ENCODE results near the gene IQSEC1. TPM values are rescaled to one million over a fixed set of nuclear protein-coding genes. Genes with fewer than 3 reads are reported as not detected.

IQSEC1 gene
- total RNA-seq, 1 donor from 2014 or later = 29.5 TPM

DNA sequence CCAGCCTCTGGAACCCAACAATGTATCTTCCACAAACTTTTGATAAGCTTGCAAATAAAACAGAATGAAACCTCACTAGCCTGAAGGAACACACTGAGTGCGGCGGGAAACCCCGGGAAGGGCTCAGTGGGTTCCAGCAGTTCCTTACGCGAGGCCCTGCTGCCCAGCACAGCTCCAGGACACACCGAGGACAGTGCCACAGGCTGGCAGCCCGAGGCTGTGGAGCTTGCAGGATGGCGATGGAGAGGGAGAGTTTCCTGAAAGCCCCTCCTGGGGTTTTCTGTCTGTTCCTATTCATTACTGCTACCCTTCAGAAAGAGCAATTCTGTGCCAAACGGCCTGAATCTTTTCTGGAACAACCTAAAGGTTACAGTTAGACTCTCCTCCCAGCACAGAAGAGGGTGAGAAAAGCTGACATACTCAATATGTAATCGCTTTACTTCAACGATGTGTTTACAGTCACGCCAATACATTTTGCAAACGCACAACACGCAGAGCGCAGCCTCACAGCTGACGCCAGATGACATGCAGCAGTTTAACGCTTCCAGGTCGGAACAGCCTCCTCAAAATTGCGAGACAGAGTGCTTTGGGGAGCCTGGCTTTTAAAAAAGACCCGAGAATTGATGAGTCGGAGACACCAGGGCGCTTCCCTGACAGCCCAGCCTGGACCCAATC, 174.8 kb downstream of the IQSEC1 start:
- H3K4me3 Mint-ChIP-seq (ENCODE audit: unreplicated experiment) = no peak overlapping the region
- no peaks in the 10 kb centered on the region for H3K9me3 ChIP-seq (ENCODE audit: insufficient read depth, low read depth, low read length)
- no peaks in the 10 kb centered on the region for H4K20me1 ChIP-seq (ENCODE audit: insufficient read depth, low read length)
- H3K4me3 ChIP-seq (ENCODE audit: insufficient read depth, low read depth, low read length) = no peak overlapping the region
- no peaks in the 10 kb centered on the region for H3K79me2 ChIP-seq (ENCODE audit: insufficient read depth, low read length)
- FAIRE-seq (no peak), DNase-seq (ENCODE audit: low read depth) (no peak)
- H3K36me3 ChIP-seq (ENCODE audit: insufficient read depth, low read length) = peaks cover 6% of the 10 kb centered on the region
- H3K27me3 Mint-ChIP-seq (ENCODE audit: low read depth, unreplicated experiment) = no peaks in the 10 kb centered on the region
- H3K36me3 Mint-ChIP-seq (ENCODE audit: low read depth, unreplicated experiment) = peaks cover 13% of the 10 kb centered on the region
- no peak overlapping the region for H3K9ac ChIP-seq (ENCODE audit: low read length)
- no peak overlapping the region for H3K27ac Mint-ChIP-seq (ENCODE audit: unreplicated experiment)
- no peaks in the 10 kb centered on the region for H3K9me3 Mint-ChIP-seq (ENCODE audit: unreplicated experiment)
- no peak for TF ChIP-seq EZH2 (IDR thresholded peaks at IDR 0.05; ENCODE audit: insufficient read depth, low read length)
- TF ChIP-seq, protein P1, sequence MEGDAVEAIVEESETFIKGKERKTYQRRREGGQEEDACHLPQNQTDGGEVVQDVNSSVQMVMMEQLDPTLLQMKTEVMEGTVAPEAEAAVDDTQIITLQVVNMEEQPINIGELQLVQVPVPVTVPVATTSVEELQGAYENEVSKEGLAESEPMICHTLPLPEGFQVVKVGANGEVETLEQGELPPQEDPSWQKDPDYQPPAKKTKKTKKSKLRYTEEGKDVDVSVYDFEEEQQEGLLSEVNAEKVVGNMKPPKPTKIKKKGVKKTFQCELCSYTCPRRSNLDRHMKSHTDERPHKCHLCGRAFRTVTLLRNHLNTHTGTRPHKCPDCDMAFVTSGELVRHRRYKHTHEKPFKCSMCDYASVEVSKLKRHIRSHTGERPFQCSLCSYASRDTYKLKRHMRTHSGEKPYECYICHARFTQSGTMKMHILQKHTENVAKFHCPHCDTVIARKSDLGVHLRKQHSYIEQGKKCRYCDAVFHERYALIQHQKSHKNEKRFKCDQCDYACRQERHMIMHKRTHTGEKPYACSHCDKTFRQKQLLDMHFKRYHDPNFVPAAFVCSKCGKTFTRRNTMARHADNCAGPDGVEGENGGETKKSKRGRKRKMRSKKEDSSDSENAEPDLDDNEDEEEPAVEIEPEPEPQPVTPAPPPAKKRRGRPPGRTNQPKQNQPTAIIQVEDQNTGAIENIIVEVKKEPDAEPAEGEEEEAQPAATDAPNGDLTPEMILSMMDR (IDR thresholded peaks at IDR 0.05; ENCODE audit: insufficient read depth, low read depth, low read length) = no peak
- H3K27ac ChIP-seq (ENCODE audit: low read depth, low read length) = no peak overlapping the region
- no peak overlapping the region for H2AFZ ChIP-seq (ENCODE audit: low read depth, low read length)
- peaks cover 11% of the 10 kb centered on the region for H3K4me1 Mint-ChIP-seq (ENCODE audit: low read depth, unreplicated experiment)
- no peaks in the 10 kb centered on the region for H3K4me1 ChIP-seq (ENCODE audit: insufficient read depth, low read length)
- no peak overlapping the region for H3K4me2 ChIP-seq (ENCODE audit: low read length)
- H3K27me3 ChIP-seq (ENCODE audit: insufficient read depth, low read length) = no peaks in the 10 kb centered on the region

DNA sequence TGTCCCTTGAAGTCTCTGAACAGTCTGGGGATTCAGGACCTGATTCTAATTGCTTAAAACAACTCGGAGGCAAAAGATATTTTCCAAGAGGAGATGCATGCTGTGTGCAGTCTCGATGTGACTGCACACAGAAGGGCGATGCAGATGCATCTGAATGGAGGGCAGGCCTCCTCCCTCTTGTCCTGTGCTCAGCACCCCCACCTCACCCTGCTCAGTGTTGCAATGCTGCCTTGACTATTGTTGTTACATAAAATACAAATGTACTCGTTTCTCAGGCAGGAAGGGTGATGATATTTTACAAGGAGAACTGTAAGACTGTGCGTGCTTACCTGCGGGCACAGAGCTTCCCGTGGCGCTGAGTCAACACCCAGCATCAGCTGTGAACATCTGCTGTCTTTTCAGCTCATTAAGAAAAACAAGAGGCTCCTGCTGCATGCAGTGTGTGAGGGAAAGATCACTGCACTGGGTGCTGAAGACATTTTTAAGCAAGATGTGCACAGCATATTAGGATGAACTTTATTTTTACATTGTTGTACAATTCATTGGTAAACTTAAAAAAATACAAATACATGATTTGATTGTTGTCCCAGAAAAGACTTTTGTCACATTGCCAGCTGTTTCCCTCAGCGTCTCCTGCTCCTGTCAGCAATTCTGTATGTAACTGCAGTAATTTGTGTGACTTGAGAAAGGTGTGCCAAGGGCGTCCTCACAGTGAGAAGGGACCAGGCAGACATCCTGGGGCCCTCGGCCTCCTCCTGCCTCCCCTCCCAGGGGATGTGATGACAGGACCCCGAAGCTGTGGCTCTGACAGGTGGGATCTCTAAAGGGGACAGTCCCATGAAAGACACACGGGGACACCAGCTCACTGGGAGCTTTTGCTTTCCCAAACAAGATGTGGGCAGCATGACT, 175.6 kb downstream of the IQSEC1 start:
- Mint-ChIP-seq H3K4me1 (ENCODE audit: low read depth, unreplicated experiment) (peaks cover 15% of the 10 kb centered on the region), H3K27ac (ENCODE audit: unreplicated experiment) (no peak overlapping the region), H3K9me3 (ENCODE audit: unreplicated experiment) (no peaks in the 10 kb centered on the region), H3K36me3 (ENCODE audit: low read depth, unreplicated experiment) (peaks cover 13% of the 10 kb centered on the region), H3K27me3 (ENCODE audit: low read depth, unreplicated experiment) (no peaks in the 10 kb centered on the region), H3K4me3 (ENCODE audit: unreplicated experiment) (no peak overlapping the region)
- Histone ChIP-seq H3K27ac (ENCODE audit: low read depth, low read length) (no peak overlapping the region), H3K4me1 (ENCODE audit: insufficient read depth, low read length) (no peaks in the 10 kb centered on the region), H3K36me3 (ENCODE audit: insufficient read depth, low read length) (peaks cover 6% of the 10 kb centered on the region), H3K9me3 (ENCODE audit: insufficient read depth, low read depth, low read length) (no peaks in the 10 kb centered on the region), H3K9ac (ENCODE audit: low read length) (no peak overlapping the region), H3K4me3 (ENCODE audit: insufficient read depth, low read depth, low read length) (no peak overlapping the region), H3K27me3 (ENCODE audit: insufficient read depth, low read length) (no peaks in the 10 kb centered on the region), H4K20me1 (ENCODE audit: insufficient read depth, low read length) (no peaks in the 10 kb centered on the region), H3K4me2 (ENCODE audit: low read length) (no peak overlapping the region), H3K79me2 (ENCODE audit: insufficient read depth, low read length) (no peaks in the 10 kb centered on the region), H2AFZ (ENCODE audit: low read depth, low read length) (no peak overlapping the region)
- TF ChIP-seq, protein P1 (IDR thresholded peaks at IDR 0.05; ENCODE audit: insufficient read depth, low read depth, low read length) = no peak
- no peak for TF ChIP-seq EZH2 (IDR thresholded peaks at IDR 0.05; ENCODE audit: insufficient read depth, low read length)
- FAIRE-seq = no peak
- no peak for DNase-seq (ENCODE audit: low read depth)
